ENCODE data around the gene TNRC6B.
"Not testable (repeated sequence)": the region's sequence is repeated elsewhere in the genome, so short reads cannot be mapped to it uniquely, and the experiment has no call there.

Gene TNRC6B

DNA sequence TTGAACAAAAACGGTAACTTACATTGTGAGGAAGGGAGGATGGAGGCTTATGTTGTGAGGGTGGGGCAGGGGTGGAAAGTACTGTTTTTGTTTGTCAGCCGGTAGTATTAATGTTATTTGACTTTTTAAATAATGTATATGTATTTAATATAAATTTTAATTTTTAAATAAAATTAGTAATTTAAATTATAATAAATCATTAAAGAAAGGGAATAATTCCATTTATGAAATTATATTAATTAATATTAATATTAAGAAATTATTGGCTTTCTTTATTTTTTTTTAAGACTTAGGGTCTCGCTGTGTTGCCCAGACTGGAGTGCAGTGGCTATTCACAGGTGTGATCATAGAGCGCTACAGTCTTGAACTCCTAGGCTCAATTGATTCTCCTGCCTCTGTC, 24.0 kb upstream of the TNRC6B start:
- H3K4me1 ChIP-seq (ENCODE audit: insufficient read depth, insufficient read length), result no peaks in the 10 kb centered on the region
- no peak overlapping the region for H3K4me3 ChIP-seq (ENCODE audit: insufficient read length, low read depth)
- no peak for DNase-seq (ENCODE audit: low read depth, low spot score)
- no peak overlapping the region for H3K9ac ChIP-seq (ENCODE audit: insufficient read length, low read depth)
- TF ChIP-seq ZNF274 (IDR thresholded peaks at IDR 0.05; ENCODE audit: low read depth, low read length) (no peak), SUZ12 (IDR thresholded peaks at IDR 0.05; ENCODE audit: extremely low read depth, insufficient read depth, insufficient read length) (no peak), YY1 (IDR thresholded peaks at IDR 0.05; ENCODE audit: insufficient read depth, insufficient read length) (no peak)
- H3K9me3 ChIP-seq (ENCODE audit: insufficient read depth, low read length), result no peaks in the 10 kb centered on the region
- H3K27me3 ChIP-seq (ENCODE audit: insufficient read depth, insufficient read length), result no peaks in the 10 kb centered on the region
- H3K36me3 ChIP-seq (ENCODE audit: insufficient read depth, insufficient read length, low read length), result no peaks in the 10 kb centered on the region

DNA sequence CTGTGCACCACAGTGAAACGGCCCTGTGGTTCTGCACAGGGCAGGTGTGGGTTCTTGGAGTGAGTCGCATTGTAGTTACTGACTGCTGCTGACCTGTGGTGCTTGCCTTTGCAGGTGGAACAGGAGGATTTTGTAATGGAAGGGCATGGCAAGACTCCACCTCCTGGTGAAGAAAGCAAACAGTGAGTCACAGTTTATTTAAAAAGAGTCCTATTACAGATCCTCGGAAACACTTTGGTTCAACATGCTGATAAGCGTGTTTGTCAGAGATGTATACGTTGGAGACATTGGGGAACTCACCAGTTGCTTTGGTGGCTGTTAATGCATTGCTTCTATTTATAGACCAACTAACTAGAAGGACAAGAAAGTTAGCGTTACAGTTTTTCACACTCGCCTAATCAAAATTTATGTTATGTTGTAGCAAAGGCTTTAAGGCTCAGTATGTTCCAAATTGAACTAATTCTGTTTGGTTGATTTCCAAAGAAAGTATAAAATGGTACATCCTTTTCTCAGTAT, 21.7 kb upstream of the TNRC6B start:
- no peak for DNase-seq (ENCODE audit: low read depth, low spot score)
- H3K36me3 ChIP-seq (ENCODE audit: insufficient read depth, insufficient read length, low read length), result no peaks in the 10 kb centered on the region

DNA sequence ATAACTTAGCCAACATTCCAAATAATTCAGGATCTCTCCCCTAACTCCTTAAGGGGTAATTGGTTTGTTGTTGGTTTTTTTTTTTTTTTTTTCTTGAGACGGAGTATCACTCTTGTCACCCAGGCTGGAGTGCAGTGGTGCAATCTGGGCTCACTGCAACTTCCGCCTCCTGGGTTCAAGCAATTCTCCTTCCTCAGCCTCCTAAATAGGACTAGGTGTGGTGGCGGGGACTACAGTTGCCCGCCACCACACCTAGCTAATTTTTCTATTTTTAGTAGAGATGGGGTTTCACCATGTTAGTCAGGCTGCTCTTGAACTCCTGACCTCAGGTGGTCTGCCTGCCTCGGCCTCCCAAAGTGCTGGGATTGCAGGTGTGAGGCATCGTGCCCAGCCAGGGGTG, 21.0 kb upstream of the TNRC6B start:
- not testable (repeated sequence) for H3K9ac ChIP-seq (ENCODE audit: insufficient read length, low read depth); H3K9me3 ChIP-seq (ENCODE audit: insufficient read depth, low read length); H3K36me3 ChIP-seq (ENCODE audit: insufficient read depth, insufficient read length, low read length); H3K4me1 ChIP-seq (ENCODE audit: insufficient read depth, insufficient read length); H3K27me3 ChIP-seq (ENCODE audit: insufficient read depth, insufficient read length); DNase-seq (ENCODE audit: low read depth, low spot score); H3K4me3 ChIP-seq (ENCODE audit: insufficient read length, low read depth)

More for the DNA sequence above, 21.7 kb upstream of the TNRC6B start:
- Histone ChIP-seq H3K9ac (ENCODE audit: insufficient read length, low read depth) (no peak overlapping the region), H3K4me3 (ENCODE audit: insufficient read length, low read depth) (no peak overlapping the region), H3K9me3 (ENCODE audit: insufficient read depth, low read length) (0 out of 2 replicates have a peak, but pooled peaks cover 2% of the 10 kb centered on the region), H3K4me1 (ENCODE audit: insufficient read depth, insufficient read length) (no peaks in the 10 kb centered on the region), H3K27me3 (ENCODE audit: insufficient read depth, insufficient read length) (no peaks in the 10 kb centered on the region)
- TF ChIP-seq ZNF274 (IDR thresholded peaks at IDR 0.05; ENCODE audit: low read depth, low read length) (no peak), SUZ12 (IDR thresholded peaks at IDR 0.05; ENCODE audit: extremely low read depth, insufficient read depth, insufficient read length) (no peak), YY1 (IDR thresholded peaks at IDR 0.05; ENCODE audit: insufficient read depth, insufficient read length) (no peak)

DNA sequence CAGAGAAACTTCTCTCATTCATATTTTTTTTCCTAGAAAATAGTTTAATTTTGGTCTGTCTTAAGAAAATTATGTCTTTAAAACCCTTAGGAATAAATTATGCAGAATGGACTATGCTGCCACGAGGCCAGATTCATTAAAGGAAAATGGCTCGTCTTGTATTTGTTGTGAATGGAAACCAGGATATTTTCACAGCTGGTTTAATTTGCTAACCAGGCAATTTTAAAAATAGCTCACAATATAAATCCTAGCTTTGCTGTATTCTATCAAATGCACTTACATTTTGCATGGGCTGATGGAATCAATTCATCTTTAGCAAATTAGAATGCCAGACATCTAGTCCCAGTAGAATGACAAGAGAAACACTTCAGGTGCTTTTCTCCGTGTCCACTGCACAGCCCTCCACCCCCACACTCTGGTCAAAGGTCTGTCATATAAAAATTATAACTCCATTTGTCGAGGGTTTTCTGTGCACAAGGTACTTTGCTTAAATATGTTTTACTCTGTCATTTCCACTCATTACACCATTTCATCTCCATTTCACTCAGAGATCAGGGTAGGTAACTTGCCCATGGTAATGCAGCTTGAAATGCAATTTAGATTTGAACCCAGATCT, 20.3 kb upstream of the TNRC6B start:
- Histone ChIP-seq H3K27me3 (ENCODE audit: insufficient read depth, insufficient read length) (no peaks in the 10 kb centered on the region), H3K9me3 (ENCODE audit: insufficient read depth, low read length) (0 out of 2 replicates have a peak, but pooled peaks cover 6% of the 10 kb centered on the region), H3K4me3 (ENCODE audit: insufficient read length, low read depth) (no peak overlapping the region), H3K4me1 (ENCODE audit: insufficient read depth, insufficient read length) (no peaks in the 10 kb centered on the region), H3K9ac (ENCODE audit: insufficient read length, low read depth) (no peak overlapping the region), H3K36me3 (ENCODE audit: insufficient read depth, insufficient read length, low read length) (no peaks in the 10 kb centered on the region)
- DNase-seq (ENCODE audit: low read depth, low spot score), result no peak
- TF ChIP-seq YY1 (IDR thresholded peaks at IDR 0.05; ENCODE audit: insufficient read depth, insufficient read length) (no peak), ZNF274 (IDR thresholded peaks at IDR 0.05; ENCODE audit: low read depth, low read length) (no peak), SUZ12 (IDR thresholded peaks at IDR 0.05; ENCODE audit: extremely low read depth, insufficient read depth, insufficient read length) (no peak)

DNA sequence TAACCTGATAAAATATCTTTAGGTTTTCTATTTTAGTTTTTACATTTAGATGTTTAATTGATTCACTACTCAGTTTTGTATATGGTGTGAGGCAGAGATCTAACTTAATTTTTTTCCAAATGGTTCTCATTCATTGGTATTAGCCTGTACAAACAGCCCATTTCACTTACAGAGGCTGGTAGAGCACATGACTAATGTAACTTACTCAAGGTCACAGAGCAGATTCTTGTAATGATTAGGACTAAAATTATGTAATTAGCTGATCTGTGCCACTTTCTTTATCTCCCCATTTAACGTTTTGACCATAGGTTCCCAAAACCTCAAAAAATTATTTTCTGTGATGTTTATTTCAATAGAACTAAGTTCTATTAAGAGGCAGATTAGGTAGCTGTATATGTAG, 16.5 kb upstream of the TNRC6B start:
- TF ChIP-seq YY1 (IDR thresholded peaks at IDR 0.05; ENCODE audit: insufficient read depth, insufficient read length) (no peak), ZNF274 (IDR thresholded peaks at IDR 0.05; ENCODE audit: low read depth, low read length) (no peak), SUZ12 (IDR thresholded peaks at IDR 0.05; ENCODE audit: extremely low read depth, insufficient read depth, insufficient read length) (no peak)
- Histone ChIP-seq H3K9ac (ENCODE audit: insufficient read length, low read depth) (no peak overlapping the region), H3K4me1 (ENCODE audit: insufficient read depth, insufficient read length) (no peaks in the 10 kb centered on the region), H3K4me3 (ENCODE audit: insufficient read length, low read depth) (no peak overlapping the region), H3K27me3 (ENCODE audit: insufficient read depth, insufficient read length) (no peaks in the 10 kb centered on the region), H3K36me3 (ENCODE audit: insufficient read depth, insufficient read length, low read length) (no peaks in the 10 kb centered on the region), H3K9me3 (ENCODE audit: insufficient read depth, low read length) (0 out of 2 replicates have a peak, but pooled peaks cover 13% of the 10 kb centered on the region)
- DNase-seq (ENCODE audit: low read depth, low spot score), result no peak

DNA sequence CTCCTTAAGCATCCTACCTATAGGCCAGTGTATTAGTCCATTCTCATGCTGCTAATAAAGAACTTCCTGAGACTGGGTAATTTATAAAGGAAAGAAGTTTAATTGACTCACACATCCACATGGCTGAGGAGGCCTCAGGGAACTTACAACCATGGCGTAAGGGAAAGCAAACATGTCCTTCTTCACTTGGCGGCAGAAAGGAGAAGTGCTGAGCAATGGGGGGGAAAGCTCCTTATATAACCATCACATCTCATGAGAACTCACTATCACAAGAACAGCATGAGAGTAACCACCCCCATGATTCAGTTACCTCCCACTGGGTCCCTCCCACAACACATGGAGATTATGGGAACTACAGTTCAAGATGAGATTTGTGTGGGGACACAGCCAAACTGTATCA, 12.2 kb upstream of the TNRC6B start:
- not testable (repeated sequence) for H3K36me3 ChIP-seq (ENCODE audit: insufficient read depth, insufficient read length, low read length); H3K27me3 ChIP-seq (ENCODE audit: insufficient read depth, insufficient read length); H3K9ac ChIP-seq (ENCODE audit: insufficient read length, low read depth); DNase-seq (ENCODE audit: low read depth, low spot score); H3K4me1 ChIP-seq (ENCODE audit: insufficient read depth, insufficient read length); H3K4me3 ChIP-seq (ENCODE audit: insufficient read length, low read depth)
- H3K9me3 ChIP-seq (ENCODE audit: insufficient read depth, low read length), result 0 out of 2 replicates have a peak, but pooled peaks cover 13% of the 10 kb centered on the region

DNA sequence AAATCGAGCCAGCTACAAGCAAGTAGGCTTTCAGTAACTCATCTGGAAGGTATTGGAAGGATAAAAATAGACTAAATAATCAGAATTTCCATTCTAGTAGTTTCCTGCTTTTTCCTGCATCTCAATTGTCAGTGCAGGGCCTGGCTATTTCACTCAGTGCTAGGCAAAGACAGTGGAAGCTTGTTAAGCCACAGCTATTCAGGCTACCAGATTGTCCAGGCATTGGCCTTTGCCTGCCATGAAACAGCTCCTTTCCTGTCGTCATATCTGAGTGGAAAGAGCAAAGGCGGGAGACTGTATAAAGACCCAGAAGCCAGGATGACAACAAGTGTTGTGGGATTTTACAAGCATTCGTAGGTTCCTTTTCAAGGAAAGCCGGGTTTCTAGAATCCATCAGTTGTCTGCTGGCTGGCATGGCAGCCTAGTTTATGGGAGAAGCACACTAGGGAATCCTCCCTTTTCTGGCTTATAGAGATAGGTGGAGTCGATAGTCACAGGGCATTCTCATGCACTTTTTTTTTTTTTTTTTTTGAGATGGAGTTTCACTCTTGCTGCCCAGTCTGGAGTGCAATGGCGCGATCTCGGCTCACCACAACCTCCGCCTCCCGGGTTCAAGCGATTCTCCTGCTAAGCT, 2.0 kb upstream of the TNRC6B start:
- no peak overlapping the region for H3K9ac ChIP-seq (ENCODE audit: insufficient read length, low read depth)
- no peak overlapping the region for H3K4me3 ChIP-seq (ENCODE audit: insufficient read length, low read depth)
- no peaks in the 10 kb centered on the region for H3K27me3 ChIP-seq (ENCODE audit: insufficient read depth, insufficient read length)
- no peak for DNase-seq (ENCODE audit: low read depth, low spot score)
- no peak for TF ChIP-seq SUZ12 (IDR thresholded peaks at IDR 0.05; ENCODE audit: extremely low read depth, insufficient read depth, insufficient read length)
- TF ChIP-seq YY1 (IDR thresholded peaks at IDR 0.05; ENCODE audit: insufficient read depth, insufficient read length), result no peak
- no peak for TF ChIP-seq ZNF274 (IDR thresholded peaks at IDR 0.05; ENCODE audit: low read depth, low read length)
- no peaks in the 10 kb centered on the region for H3K9me3 ChIP-seq (ENCODE audit: insufficient read depth, low read length)
- H3K4me1 ChIP-seq (ENCODE audit: insufficient read depth, insufficient read length), result no peaks in the 10 kb centered on the region
- no peaks in the 10 kb centered on the region for H3K36me3 ChIP-seq (ENCODE audit: insufficient read depth, insufficient read length, low read length)
